ENCODE measurements around the gene KRTAP19-2.

KRTAP19-2 gene

GRCh38 chr21:30482130-30482529 is 5.1 kb downstream of the KRTAP19-2 start:
- Histone ChIP-seq H3K4me1 (ENCODE audit: control insufficient read depth, insufficient read depth, low read depth, low read length) (no peaks in the 10 kb centered on the region), H3K18ac (ENCODE audit: low read depth in 1 of 2, low read length in 2 of 2) (no peak overlapping the region), H3K14ac (ENCODE audit: low read length in 2 of 2) (no peak overlapping the region), H3K23ac (ENCODE audit: low read length in 2 of 2) (no peak overlapping the region), H4K8ac (ENCODE audit: low read length) (no peak overlapping the region), H2AK5ac (ENCODE audit: low read length, severe bottlenecking) (no peak overlapping the region), H3K9me3 (ENCODE audit: control insufficient read depth, low read length) (peaks cover 10% of the 10 kb centered on the region), H2BK5ac (ENCODE audit: low read depth, low read length, poor library complexity, severe bottlenecking) (no peak overlapping the region), H3K27ac (ENCODE audit: low read length, poor library complexity, severe bottlenecking) (no peak overlapping the region), H3K79me1 (replicated peaks; ENCODE audit: low read length, poor library complexity, severe bottlenecking) (no peaks in the 10 kb centered on the region), H4K91ac (ENCODE audit: low read length) (no peak overlapping the region), H3K4me2 (ENCODE audit: low read length, poor library complexity, severe bottlenecking) (no peak overlapping the region), H3K4ac (ENCODE audit: low read depth in 1 of 2, low read length in 2 of 2) (no peak overlapping the region), H2BK120ac (ENCODE audit: low read depth, low read length) (no peak overlapping the region), H2BK15ac (ENCODE audit: low read depth, poor library complexity, severe bottlenecking) (no peak overlapping the region), H3K36me3 (ENCODE audit: control insufficient read depth in 1 of 2, insufficient read depth in 2 of 2, low read depth in 1 of 2, low read length in 2 of 2) (no peaks in the 10 kb centered on the region), H3K27me3 (ENCODE audit: control insufficient read depth in 1 of 2, insufficient read depth in 1 of 2, low read length in 2 of 2) (no peaks in the 10 kb centered on the region), H3K4me3 (ENCODE audit: insufficient read depth in 1 of 2, low read depth in 1 of 2, low read length in 2 of 2) (no peak overlapping the region), H2AFZ (ENCODE audit: low read depth, low read length) (no peak overlapping the region), H2BK12ac (ENCODE audit: low read length in 2 of 2) (no peak overlapping the region), H3K9ac (ENCODE audit: low read length) (no peak overlapping the region)
- DNase-seq: no peak
- 36% methylated on average over 1 of the region's 2 CpGs for WGBS

- Histone ChIP-seq H3K27ac (ENCODE audit: low read length, poor library complexity, severe bottlenecking) (no peak within 1 kb of the TSS), H3K4me1 (ENCODE audit: control insufficient read depth, insufficient read depth, low read depth, low read length) (no peaks in the 10 kb centered on the region), H2AFZ (ENCODE audit: low read depth, low read length) (no peak within 1 kb of the TSS), H2BK5ac (ENCODE audit: low read depth, low read length, poor library complexity, severe bottlenecking) (no peak within 1 kb of the TSS), H3K36me3 (ENCODE audit: control insufficient read depth in 1 of 2, insufficient read depth in 2 of 2, low read depth in 1 of 2, low read length in 2 of 2) (no peaks in the 10 kb centered on the region), H3K9me3 (ENCODE audit: control insufficient read depth, low read length) (no peaks in the 10 kb centered on the region), H2BK120ac (ENCODE audit: low read depth, low read length) (no peak within 1 kb of the TSS), H3K14ac (ENCODE audit: low read length in 2 of 2) (no peak within 1 kb of the TSS), H3K9ac (ENCODE audit: low read length) (no peak within 1 kb of the TSS), H3K18ac (ENCODE audit: low read depth in 1 of 2, low read length in 2 of 2) (no peak within 1 kb of the TSS), H4K91ac (ENCODE audit: low read length) (no peak within 1 kb of the TSS), H3K79me1 (replicated peaks; ENCODE audit: low read length, poor library complexity, severe bottlenecking) (no peaks in the 10 kb centered on the region), H2BK15ac (ENCODE audit: low read depth, poor library complexity, severe bottlenecking) (no peak within 1 kb of the TSS), H4K8ac (ENCODE audit: low read length) (no peak within 1 kb of the TSS), H3K4me2 (ENCODE audit: low read length, poor library complexity, severe bottlenecking) (no peak within 1 kb of the TSS), H2AK5ac (ENCODE audit: low read length, severe bottlenecking) (no peak within 1 kb of the TSS), H3K27me3 (ENCODE audit: control insufficient read depth in 1 of 2, insufficient read depth in 1 of 2, low read length in 2 of 2) (no peaks in the 10 kb centered on the region), H3K4me3 (ENCODE audit: insufficient read depth in 1 of 2, low read depth in 1 of 2, low read length in 2 of 2) (no peak within 1 kb of the TSS), H3K4ac (ENCODE audit: low read depth in 1 of 2, low read length in 2 of 2) (no peak within 1 kb of the TSS), H2BK12ac (ENCODE audit: low read length in 2 of 2) (no peak within 1 kb of the TSS), H3K23ac (ENCODE audit: low read length in 2 of 2) (no peak within 1 kb of the TSS)
- 76% methylated on average over 6 of the region's 7 CpGs for WGBS
- DNase-seq: no peak
Observed at GRCh38 chr21:30480145-30480544, 7.1 kb downstream of the KRTAP19-2 start, which contains the start of gene KRTAP19-1. KRTAP19-1 (minus strand) TSS chr21:30480367; CDS start chr21:30480317, 50 bp downstream.

- Histone ChIP-seq H3K9ac (ENCODE audit: low read length) (no peak overlapping the region), H2BK15ac (ENCODE audit: low read depth, poor library complexity, severe bottlenecking) (no peak overlapping the region), H2AFZ (ENCODE audit: low read depth, low read length) (no peak overlapping the region), H3K4ac (ENCODE audit: low read depth in 1 of 2, low read length in 2 of 2) (no peak overlapping the region), H3K9me3 (ENCODE audit: control insufficient read depth, low read length) (no peaks in the 10 kb centered on the region), H3K4me3 (ENCODE audit: insufficient read depth in 1 of 2, low read depth in 1 of 2, low read length in 2 of 2) (no peak overlapping the region), H3K36me3 (ENCODE audit: control insufficient read depth in 1 of 2, insufficient read depth in 2 of 2, low read depth in 1 of 2, low read length in 2 of 2) (no peaks in the 10 kb centered on the region), H3K4me2 (ENCODE audit: low read length, poor library complexity, severe bottlenecking) (no peak overlapping the region), H2BK120ac (ENCODE audit: low read depth, low read length) (no peak overlapping the region), H4K91ac (ENCODE audit: low read length) (no peak overlapping the region), H4K8ac (ENCODE audit: low read length) (no peak overlapping the region), H3K27ac (ENCODE audit: low read length, poor library complexity, severe bottlenecking) (no peak overlapping the region), H3K79me1 (replicated peaks; ENCODE audit: low read length, poor library complexity, severe bottlenecking) (no peaks in the 10 kb centered on the region), H3K18ac (ENCODE audit: low read depth in 1 of 2, low read length in 2 of 2) (no peak overlapping the region), H3K14ac (ENCODE audit: low read length in 2 of 2) (no peak overlapping the region), H3K27me3 (ENCODE audit: control insufficient read depth in 1 of 2, insufficient read depth in 1 of 2, low read length in 2 of 2) (no peaks in the 10 kb centered on the region), H2BK5ac (ENCODE audit: low read depth, low read length, poor library complexity, severe bottlenecking) (no peak overlapping the region), H2BK12ac (ENCODE audit: low read length in 2 of 2) (no peak overlapping the region), H3K23ac (ENCODE audit: low read length in 2 of 2) (no peak overlapping the region), H2AK5ac (ENCODE audit: low read length, severe bottlenecking) (no peak overlapping the region), H3K4me1 (ENCODE audit: control insufficient read depth, insufficient read depth, low read depth, low read length) (no peaks in the 10 kb centered on the region)
- 80% methylated on average over 3 of the region's 4 CpGs for WGBS
- DNase-seq: no peak
Observed at GRCh38 chr21:30479259-30479658, 8.0 kb downstream of the KRTAP19-2 start.

GRCh38 chr21:30478004-30478403 is 9.2 kb downstream of the KRTAP19-2 start:
- Histone ChIP-seq H3K36me3 (ENCODE audit: control insufficient read depth in 1 of 2, insufficient read depth in 2 of 2, low read depth in 1 of 2, low read length in 2 of 2) (no peaks in the 10 kb centered on the region), H2BK120ac (ENCODE audit: low read depth, low read length) (no peak overlapping the region), H2AK5ac (ENCODE audit: low read length, severe bottlenecking) (no peak overlapping the region), H2BK15ac (ENCODE audit: low read depth, poor library complexity, severe bottlenecking) (no peak overlapping the region), H2BK5ac (ENCODE audit: low read depth, low read length, poor library complexity, severe bottlenecking) (no peak overlapping the region), H2AFZ (ENCODE audit: low read depth, low read length) (no peak overlapping the region), H3K27ac (ENCODE audit: low read length, poor library complexity, severe bottlenecking) (no peak overlapping the region), H3K9me3 (ENCODE audit: control insufficient read depth, low read length) (no peaks in the 10 kb centered on the region), H3K4me3 (ENCODE audit: insufficient read depth in 1 of 2, low read depth in 1 of 2, low read length in 2 of 2) (no peak overlapping the region), H3K23ac (ENCODE audit: low read length in 2 of 2) (no peak overlapping the region), H3K4ac (ENCODE audit: low read depth in 1 of 2, low read length in 2 of 2) (no peak overlapping the region), H3K4me2 (ENCODE audit: low read length, poor library complexity, severe bottlenecking) (no peak overlapping the region), H3K9ac (ENCODE audit: low read length) (no peak overlapping the region), H3K14ac (ENCODE audit: low read length in 2 of 2) (no peak overlapping the region), H4K91ac (ENCODE audit: low read length) (no peak overlapping the region), H4K8ac (ENCODE audit: low read length) (no peak overlapping the region), H3K18ac (ENCODE audit: low read depth in 1 of 2, low read length in 2 of 2) (no peak overlapping the region), H2BK12ac (ENCODE audit: low read length in 2 of 2) (no peak overlapping the region), H3K27me3 (ENCODE audit: control insufficient read depth in 1 of 2, insufficient read depth in 1 of 2, low read length in 2 of 2) (no peaks in the 10 kb centered on the region), H3K79me1 (replicated peaks; ENCODE audit: low read length, poor library complexity, severe bottlenecking) (no peaks in the 10 kb centered on the region), H3K4me1 (ENCODE audit: control insufficient read depth, insufficient read depth, low read depth, low read length) (no peaks in the 10 kb centered on the region)
- DNase-seq: no peak
- WGBS: 38% methylated on average over 3 of the region's 3 CpGs
